ENCODE results near the gene ANO7.

- TF ChIP-seq CTCF (IDR thresholded peaks at IDR 0.05) = no peak
- no peak for TF ChIP-seq POLR2A (IDR thresholded peaks at IDR 0.05)
- TF ChIP-seq POLR2AphosphoS5 (IDR thresholded peaks at IDR 0.05) = no peak
Measured at GRCh38 chr2:241183221-241183620, 5.3 kb upstream of the ANO7 start.

Data from suprapubic skin (tissue), 4 donors.